Measurements from ENCODE around the gene APAF1. TPM values are rescaled to one million over a fixed set of nuclear protein-coding genes. Genes with fewer than 3 reads are reported as not detected.
"Not testable (repeated sequence)": the region's sequence is repeated elsewhere in the genome, so short reads cannot be mapped to it uniquely, and the experiment has no call there.

Gene APAF1, protein sequence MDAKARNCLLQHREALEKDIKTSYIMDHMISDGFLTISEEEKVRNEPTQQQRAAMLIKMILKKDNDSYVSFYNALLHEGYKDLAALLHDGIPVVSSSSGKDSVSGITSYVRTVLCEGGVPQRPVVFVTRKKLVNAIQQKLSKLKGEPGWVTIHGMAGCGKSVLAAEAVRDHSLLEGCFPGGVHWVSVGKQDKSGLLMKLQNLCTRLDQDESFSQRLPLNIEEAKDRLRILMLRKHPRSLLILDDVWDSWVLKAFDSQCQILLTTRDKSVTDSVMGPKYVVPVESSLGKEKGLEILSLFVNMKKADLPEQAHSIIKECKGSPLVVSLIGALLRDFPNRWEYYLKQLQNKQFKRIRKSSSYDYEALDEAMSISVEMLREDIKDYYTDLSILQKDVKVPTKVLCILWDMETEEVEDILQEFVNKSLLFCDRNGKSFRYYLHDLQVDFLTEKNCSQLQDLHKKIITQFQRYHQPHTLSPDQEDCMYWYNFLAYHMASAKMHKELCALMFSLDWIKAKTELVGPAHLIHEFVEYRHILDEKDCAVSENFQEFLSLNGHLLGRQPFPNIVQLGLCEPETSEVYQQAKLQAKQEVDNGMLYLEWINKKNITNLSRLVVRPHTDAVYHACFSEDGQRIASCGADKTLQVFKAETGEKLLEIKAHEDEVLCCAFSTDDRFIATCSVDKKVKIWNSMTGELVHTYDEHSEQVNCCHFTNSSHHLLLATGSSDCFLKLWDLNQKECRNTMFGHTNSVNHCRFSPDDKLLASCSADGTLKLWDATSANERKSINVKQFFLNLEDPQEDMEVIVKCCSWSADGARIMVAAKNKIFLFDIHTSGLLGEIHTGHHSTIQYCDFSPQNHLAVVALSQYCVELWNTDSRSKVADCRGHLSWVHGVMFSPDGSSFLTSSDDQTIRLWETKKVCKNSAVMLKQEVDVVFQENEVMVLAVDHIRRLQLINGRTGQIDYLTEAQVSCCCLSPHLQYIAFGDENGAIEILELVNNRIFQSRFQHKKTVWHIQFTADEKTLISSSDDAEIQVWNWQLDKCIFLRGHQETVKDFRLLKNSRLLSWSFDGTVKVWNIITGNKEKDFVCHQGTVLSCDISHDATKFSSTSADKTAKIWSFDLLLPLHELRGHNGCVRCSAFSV (N-terminal part only)
- total RNA-seq = 23.3 and 27.4 TPM in 2 replicates

DNA sequence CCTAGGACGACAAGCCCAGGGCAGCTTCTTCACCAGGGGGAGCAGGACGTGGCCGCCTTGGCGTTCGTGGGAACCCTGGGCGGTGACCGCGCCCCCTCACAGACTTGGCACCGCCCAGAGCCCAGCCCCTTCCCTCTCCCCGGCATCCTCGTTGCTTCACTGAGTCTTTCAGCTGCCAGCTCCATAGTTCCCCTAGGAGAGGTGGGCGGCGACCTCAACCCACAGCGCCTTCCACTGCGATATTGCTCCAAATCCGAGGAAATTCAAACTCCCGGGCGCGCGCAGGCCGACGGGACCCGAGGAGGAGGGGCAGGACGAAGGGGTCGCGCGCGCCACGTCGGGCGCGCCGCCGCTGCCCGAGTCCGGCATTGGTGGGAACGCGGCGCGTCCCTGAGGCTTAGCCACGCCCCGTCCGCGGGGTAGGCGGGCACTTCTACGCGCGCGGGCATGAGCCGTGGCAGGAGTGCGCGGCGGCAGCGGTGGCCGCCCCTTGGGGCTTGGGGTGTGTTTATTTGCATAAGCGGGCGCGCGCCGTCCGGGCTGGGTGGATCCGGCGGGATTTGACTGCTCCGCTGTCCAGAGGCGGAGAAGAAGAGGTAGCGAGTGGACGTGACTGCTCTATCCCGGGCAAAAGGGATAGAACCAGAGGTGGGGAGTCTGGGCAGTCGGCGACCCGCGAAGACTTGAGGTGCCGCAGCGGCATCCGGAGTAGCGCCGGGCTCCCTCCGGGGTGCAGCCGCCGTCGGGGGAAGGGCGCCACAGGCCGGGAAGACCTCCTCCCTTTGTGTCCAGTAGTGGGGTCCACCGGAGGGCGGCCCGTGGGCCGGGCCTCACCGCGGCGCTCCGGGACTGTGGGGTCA is at the start of gene APAF1, which contains the start of gene IKBIP:
Gene APAF1 (plus strand): TSS at position 579 of the 860 bp plus-strand sequence. CDS start 3,070 bp downstream, outside the sequence.
Gene IKBIP (minus strand): TSS at position 77 of the 860 bp plus-strand sequence. CDS start 87 bp downstream, outside the sequence.
- DNase-seq (ENCODE audit: extremely low read depth, low read depth, low spot score) = peak; percentile 56

DNA sequence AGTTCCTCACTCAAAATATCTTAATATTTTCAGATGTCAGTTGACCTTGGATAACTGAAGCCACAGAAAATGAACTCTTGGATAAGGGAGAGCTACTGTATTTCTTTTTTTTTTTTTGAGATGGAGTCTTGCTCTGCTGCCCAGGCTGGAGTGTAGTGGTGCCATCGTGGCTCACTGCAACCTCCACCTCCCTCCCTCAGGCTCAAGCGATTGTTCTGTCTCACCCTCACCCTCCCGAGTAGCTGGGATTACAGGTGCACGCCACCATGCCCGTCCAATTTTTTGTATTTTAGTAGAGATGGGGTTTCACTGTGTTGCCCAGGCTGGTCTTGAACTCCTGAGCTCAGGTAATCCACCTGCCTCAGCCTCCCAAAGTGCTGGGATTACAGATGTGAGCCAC is 47.8 kb upstream of the APAF1 start:
- not testable (repeated sequence) for DNase-seq (ENCODE audit: extremely low read depth, low read depth, low spot score)

DNA sequence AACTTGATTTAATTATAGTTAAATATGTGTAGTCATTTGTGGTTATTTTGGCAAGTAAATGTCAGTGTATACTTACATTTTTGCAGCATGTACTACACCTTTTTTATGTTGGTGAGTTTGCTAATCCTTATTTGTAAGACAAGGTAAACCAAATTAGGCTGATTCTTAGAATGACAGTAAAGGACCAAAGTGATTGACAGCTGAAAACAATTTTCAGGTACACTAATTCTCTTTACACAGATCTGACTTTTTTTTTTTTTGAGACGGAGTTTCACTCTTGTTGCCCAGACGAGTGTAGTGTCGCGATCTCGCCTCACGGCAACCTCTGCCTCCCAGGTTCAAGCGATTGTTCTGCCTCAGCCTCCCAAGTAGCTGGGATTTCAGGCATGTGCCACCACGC is 43.2 kb upstream of the APAF1 start:
- DNase-seq (ENCODE audit: extremely low read depth, low read depth, low spot score) = no peak

DNA sequence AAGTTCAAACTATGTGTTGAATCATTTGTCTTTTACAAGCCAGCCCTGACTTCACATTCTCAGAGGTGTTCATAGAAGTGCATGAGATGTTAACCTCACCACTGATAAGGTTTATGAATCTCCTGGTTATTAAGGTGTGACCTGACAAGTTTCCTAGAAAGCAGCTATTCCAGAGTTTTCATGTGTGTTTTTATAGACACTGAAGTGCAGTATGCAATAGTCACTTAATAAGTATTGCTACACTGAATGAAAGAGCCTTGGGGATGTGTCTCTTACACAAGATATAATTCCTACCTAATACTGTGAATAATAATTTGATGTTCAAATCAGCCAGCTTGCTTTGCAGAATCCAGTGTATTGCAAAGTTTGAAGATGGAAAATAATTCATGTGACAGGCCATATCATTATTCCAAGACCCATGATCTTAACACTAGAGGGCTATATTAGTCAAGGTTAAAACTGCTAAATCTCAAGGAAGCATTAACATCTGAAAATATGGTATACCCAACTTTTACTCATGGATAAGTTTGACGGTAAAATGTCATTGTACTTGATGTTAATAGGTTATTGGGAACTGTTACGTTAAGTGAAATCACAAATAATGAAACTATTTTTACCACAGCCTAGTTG is 38.6 kb upstream of the APAF1 start:
- no peak for DNase-seq (ENCODE audit: extremely low read depth, low read depth, low spot score)

DNA sequence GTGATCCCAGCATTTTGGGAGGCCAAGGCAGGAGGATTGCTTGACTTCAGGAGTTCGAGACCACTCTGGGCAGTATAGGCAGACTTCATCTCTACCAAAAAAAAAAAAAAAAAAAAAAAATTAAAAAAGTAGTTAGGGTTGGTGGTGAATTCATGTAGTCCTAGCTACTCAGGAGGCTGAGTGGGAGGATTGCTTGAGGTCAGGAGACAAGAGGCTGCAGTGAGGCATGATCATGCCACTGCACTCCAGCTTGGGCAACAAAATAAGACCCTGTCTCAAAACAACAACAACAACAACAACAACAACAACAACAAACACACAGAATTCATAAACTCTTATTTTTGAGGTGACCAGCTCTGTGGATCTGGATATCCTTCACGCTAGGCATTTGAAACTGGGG is 34.5 kb upstream of the APAF1 start:
- DNase-seq (ENCODE audit: extremely low read depth, low read depth, low spot score) = no peak

DNA sequence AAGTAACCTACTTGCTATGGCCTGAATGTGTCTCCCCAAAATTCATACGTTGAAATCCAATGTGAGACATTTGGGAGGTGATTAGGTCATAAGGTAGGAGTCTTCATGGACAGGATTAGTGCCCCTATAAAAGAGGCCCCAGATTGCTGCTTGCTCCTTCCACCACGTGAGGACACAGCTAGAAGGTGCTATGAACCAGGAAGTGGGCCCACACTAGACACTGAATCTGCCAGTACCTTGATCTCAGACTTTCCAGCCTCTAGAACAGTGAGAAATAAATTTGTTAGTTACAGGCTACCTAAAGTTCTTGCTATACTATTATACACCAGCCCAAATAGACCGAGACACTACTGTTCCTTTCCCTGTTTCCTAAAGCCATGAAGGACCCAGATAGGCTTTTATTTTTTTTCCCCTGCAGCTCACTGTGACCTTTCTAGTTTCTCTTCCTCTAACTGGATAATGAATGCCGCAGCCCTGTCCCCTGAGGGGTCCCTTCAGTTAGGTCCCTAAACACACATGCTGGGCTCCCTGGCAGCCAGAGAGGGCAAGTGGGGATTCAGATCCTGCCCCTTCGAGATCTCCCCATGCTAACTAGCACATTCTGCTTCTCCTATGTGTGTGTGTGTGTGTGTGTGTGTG is 32.3 kb upstream of the APAF1 start:
- no peak for DNase-seq (ENCODE audit: extremely low read depth, low read depth, low spot score)

DNA sequence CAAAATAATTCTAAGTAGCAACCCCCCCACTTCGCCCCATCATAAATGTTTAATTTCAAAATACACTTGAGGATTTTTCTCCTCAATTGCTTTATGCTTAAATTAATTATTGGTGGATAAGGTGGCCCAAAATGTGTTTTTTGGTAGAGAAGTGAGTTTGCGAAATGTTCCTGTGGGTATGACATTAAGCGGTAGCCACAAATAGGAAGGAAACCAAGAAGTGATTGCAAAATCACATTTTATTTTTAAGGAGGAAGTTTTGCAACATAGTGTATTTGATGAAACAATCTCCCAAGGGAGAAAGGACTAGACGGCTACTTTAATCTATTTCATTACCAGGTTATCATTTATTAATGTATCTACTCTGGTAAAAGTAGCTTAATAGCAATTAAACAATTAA is 26.1 kb upstream of the APAF1 start:
- DNase-seq (ENCODE audit: extremely low read depth, low read depth, low spot score) = no peak

DNA sequence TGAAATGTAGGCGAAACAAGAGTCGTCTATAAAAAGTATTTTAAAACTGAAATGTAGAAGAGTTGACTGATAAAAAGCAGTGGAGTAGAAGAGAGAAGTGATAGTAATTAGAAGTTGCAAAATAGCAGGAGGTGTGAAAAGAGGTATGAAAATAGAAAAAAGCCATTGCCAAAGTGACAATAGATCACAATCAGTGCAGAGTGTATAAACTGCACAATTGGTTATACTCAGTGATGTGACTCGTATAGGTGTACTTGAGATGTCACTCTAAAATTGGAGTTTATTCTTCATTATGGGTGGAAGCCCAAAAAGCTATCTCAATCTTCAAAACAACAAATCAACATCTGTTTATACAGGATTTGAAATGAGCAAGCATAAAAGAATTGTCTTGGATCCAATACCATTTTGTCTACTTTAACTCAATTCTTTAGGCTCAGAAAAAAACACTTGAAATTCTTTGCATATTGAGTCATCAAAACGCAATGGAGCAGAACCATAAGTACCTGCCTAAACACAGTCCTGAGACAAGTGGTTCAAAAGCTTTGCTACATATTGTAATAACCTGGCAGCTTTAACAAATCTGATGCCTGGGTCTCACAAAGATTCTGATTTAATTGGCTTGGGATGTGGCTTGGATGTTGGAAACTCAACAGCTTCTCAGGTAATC is 9.3 kb upstream of the APAF1 start:
- DNase-seq (ENCODE audit: extremely low read depth, low read depth, low spot score) = peak; percentile 27

DNA sequence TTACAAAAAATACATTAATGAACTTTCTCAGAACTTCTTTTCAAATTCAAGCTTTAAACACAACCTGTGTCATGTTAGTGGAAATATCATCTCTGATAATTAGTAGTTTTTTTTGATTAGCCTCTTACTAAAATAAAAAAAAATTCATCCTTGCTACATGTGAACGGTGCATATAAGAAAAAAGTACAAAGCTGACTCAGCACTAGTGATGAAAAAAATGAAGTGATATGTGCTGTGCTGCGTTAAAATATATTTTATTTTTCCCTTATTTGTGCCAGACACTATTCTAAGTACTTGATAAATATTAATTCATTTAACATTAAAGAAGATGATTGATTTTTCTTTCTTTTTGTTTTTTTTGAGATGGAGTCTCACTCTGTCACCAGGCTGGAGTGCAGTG is 8.0 kb upstream of the APAF1 start:
- DNase-seq (ENCODE audit: extremely low read depth, low read depth, low spot score) = no peak

DNA sequence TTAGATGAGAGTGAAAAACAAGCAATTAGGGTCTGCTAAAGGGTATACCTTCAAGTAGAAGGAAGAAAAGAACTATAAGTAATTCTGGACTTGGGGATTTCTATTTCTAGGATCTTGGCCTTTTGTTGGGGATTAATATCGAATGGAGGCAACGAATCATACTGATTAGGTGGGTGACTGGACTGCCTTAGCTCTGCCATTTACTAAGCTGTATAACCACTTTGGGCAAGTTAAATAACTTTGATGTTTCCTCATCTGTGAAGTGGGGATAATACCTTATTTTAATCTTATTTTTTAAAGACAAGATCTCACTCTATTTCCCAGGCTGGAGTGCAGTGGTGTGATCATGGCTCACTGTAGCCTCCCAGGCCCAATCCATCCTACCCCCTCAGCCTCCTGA is 7.1 kb upstream of the APAF1 start:
- no peak for DNase-seq (ENCODE audit: extremely low read depth, low read depth, low spot score)

DNA sequence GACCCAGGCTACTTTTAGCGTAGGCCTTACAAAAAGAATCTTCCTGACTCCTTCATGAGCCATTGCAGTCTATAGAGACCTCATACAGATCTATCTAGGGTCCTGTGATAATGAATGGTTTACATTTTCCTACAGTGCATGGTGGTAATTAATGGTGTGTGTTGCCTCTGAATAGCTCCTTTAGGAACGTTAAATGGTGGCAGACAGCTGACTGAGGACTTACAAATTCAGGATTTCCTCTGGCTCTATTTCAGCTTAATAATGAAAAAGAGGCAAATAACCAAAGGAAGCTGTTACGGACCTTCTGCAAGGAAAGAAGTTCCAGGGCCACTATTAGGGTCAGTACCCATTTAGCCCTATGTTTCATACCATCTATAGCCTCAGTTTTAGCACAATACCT is 5.6 kb upstream of the APAF1 start:
- DNase-seq (ENCODE audit: extremely low read depth, low read depth, low spot score) = no peak

DNA sequence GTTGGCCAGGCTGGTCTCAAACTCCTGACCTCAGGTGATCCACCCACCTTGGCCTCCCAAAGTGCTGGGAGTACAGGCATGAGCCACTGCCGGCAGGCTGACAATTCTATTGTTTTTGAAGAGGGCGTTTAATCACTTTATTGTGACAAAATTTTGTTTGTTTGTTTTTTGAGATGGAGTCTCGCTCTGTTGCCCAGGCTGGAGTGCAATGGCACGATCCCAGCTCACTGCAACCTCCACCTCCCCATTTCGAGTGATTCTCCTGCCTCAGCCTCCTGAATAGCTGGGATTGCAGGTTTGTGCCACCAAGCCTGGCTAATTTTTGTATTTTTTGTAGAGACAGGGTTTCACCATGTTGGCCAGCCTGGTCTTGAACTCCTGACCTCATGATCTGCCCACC is 2.3 kb upstream of the APAF1 start:
- DNase-seq (ENCODE audit: extremely low read depth, low read depth, low spot score) = not testable (repeated sequence)

DNA sequence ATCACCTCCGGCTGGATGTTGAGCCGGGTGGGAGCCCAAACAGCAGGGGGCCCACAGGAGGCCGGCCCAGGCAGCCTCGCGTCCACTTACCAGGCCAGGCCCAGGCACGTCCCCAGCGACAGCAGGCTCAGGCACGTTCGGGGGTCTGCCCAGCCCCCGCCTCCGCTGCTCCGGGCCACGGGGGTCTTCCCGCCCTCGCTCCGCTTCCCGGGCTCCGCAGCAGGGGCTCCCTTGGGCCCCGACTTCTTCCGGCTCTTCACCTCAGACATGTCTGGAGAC is 718 bp upstream of the APAF1 start:
- DNase-seq (ENCODE audit: extremely low read depth, low read depth, low spot score) = no peak

DNA sequence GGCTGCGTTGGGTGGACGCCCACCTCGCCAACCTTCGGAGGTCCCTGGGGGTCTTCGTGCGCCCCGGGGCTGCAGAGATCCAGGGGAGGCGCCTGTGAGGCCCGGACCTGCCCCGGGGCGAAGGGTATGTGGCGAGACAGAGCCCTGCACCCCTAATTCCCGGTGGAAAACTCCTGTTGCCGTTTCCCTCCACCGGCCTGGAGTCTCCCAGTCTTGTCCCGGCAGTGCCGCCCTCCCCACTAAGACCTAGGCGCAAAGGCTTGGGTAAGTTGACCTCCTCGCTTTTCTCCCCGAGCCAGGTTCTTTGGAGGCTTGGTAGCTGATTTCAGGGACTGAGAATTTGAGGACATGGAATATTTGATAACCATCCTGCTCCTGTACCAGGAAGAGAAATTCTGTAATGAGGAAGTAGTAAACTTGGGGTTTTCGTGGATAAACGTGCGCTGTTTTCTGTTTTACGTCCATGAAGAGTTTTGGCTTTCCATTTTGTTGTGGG is 530 bp downstream of the APAF1 start:
- DNase-seq (ENCODE audit: extremely low read depth, low read depth, low spot score) = no peak

DNA sequence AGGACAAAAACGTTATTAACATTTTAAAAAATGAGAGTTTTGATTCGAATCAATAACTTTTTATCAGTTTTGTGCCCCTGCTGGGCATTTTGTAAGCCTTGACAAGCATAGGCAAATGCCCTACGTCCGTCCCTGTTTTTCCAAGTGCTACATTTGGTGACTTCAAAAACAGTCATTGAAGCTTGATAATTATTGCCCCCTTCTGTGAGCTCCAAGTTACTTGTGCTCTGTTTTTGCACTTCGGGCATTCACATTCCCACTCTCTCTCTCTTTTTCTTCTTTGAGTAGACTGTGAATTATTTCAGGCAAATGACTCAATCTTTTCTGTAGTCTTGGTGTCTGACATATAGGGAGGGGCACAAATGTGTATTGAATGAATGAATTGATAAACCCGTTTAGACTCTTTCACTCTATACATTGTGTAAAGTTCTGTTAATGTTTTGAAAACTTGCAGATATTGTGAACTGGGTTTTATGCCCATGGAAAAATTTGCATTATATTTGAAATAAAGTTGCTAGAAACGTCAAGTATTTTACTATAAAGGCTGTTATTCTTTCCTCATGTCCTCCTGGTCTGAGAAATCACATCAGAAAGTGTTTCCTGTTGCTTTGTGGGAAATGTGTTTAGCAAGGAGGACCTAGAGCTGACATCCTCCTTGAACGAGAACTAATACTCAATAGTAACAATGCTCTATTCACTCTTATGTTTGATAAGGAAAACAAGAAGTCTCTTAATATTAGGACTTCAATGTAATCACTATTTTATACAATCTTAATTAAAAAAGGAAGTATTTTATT is 1.4 kb downstream of the APAF1 start:
- DNase-seq (ENCODE audit: extremely low read depth, low read depth, low spot score) = peak; percentile 7

DNA sequence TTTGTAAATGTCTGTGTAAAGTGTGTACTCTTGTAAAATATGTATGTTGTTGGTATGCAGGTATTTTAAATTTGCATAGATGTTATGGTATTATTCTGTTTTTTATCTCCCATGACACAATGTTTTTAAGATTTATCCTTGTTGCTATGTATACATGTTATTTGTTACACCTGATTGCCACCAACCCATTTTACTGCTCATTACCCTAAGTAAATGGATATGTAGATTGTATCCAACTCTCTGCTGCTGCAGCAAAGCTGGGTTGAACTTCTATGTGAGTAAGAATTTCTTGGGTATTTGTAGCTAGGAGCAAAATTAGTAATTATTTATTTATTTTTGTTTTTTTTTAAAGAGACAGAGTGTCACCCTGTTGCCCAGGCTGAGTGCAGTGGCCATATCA is 6.2 kb downstream of the APAF1 start:
- DNase-seq (ENCODE audit: extremely low read depth, low read depth, low spot score) = no peak

DNA sequence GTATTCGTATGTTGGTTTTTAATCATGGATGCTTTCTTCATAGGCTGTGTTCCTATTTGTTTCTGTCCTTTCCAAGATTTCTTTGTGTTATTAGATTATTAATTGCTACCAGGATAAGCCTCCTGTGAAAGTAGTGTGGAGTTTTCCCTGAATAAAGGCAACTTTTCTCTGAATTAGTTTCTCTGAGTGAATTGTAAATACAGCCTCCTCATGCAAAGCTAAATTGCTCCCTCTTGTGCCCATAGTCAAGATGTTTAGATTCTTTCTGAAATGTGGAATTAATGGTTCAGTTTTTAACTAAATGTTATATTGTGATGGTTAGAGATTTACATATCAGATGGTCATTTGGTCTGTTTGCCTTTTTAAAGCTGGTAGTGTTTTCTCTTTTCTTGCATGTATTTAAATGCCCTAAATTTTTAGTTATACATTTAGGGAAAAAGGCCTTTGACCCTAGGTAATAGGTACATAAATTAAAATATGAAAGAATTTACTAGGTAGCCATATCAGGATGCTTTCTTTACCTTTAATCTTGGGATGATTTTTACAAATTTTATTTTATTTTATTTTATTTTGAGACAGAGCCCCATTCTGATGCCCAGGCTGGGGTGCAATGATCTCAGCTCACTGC is 8.9 kb downstream of the APAF1 start:
- no peak for DNase-seq (ENCODE audit: extremely low read depth, low read depth, low spot score)

Data from glomerular endothelial cell (primary cell).